NOMO-1 treated with DMSO at 0.1 percent for 48 hours (cell line): ENCODE results near the gene ARHGDIB.

Experiments used
- DNase-seq: peaks from one replicate; lab custom pipeline; 2025; ENCODE audit not compliant: unreplicated experiment; lab: John Stamatoyannopoulos, UW

ARHGDIB gene

GRCh38 chr12:14934511-14934910 lies 26.9 kb downstream of the ARHGDIB start:
- DNase-seq: no peak

- no peak for DNase-seq
These were observed 29.4 kb downstream of the ARHGDIB start for GRCh38 chr12:14931791-14932560.

GRCh38 chr12:14931359-14931758 lies 30.0 kb downstream of the ARHGDIB start:
- DNase-seq: no peak

GRCh38 chr12:14930299-14930698 lies 31.1 kb downstream of the ARHGDIB start:
- no peak for DNase-seq

- no peak for DNase-seq
These were observed 32.5 kb downstream of the ARHGDIB start for GRCh38 chr12:14928931-14929330.

- no peak for DNase-seq
These were observed 34.1 kb downstream of the ARHGDIB start for GRCh38 chr12:14927267-14927666.

GRCh38 chr12:14924541-14924940 lies 36.9 kb downstream of the ARHGDIB start:
- no peak for DNase-seq

GRCh38 chr12:14923944-14924343 lies 37.5 kb downstream of the ARHGDIB start:
- DNase-seq: no peak

GRCh38 chr12:14921218-14921617 lies 40.2 kb downstream of the ARHGDIB start:
- DNase-seq: no peak

- no peak for DNase-seq
These were observed 40.8 kb downstream of the ARHGDIB start for GRCh38 chr12:14920475-14921126.

GRCh38 chr12:14919455-14919854 lies 41.9 kb downstream of the ARHGDIB start:
- DNase-seq: no peak

- no peak for DNase-seq
These were observed 45.7 kb downstream of the ARHGDIB start for GRCh38 chr12:14915736-14916135.

- DNase-seq: no peak
These were observed 48.0 kb downstream of the ARHGDIB start for GRCh38 chr12:14913381-14913781.

GRCh38 chr12:14911131-14911530 lies 50.3 kb downstream of the ARHGDIB start:
- DNase-seq: no peak

- no peak for DNase-seq
These were observed 51.1 kb downstream of the ARHGDIB start for GRCh38 chr12:14910090-14910915.

- no peak for DNase-seq
These were observed 53.4 kb downstream of the ARHGDIB start for GRCh38 chr12:14907953-14908352.

- DNase-seq: no peak
These were observed 55.3 kb downstream of the ARHGDIB start for GRCh38 chr12:14906114-14906513.

- DNase-seq: no peak
These were observed 56.0 kb downstream of the ARHGDIB start for GRCh38 chr12:14905269-14906004.

GRCh38 chr12:14904854-14905253 lies 56.5 kb downstream of the ARHGDIB start:
- DNase-seq: no peak

- DNase-seq: no peak
These were observed 57.9 kb downstream of the ARHGDIB start for GRCh38 chr12:14903386-14904098.
